ENCODE measurements around the gene CAPN5. TPM values are rescaled to one million over a fixed set of nuclear protein-coding genes. Genes with fewer than 3 reads are reported as not detected.

The CAPN5 gene
- total and polyA plus RNA-seq, 2 of the 8 experiments (the other 6 are each of a cell fraction or from before 2014, with no cell fraction given) = 21.5 to 22.4 TPM

DNA sequence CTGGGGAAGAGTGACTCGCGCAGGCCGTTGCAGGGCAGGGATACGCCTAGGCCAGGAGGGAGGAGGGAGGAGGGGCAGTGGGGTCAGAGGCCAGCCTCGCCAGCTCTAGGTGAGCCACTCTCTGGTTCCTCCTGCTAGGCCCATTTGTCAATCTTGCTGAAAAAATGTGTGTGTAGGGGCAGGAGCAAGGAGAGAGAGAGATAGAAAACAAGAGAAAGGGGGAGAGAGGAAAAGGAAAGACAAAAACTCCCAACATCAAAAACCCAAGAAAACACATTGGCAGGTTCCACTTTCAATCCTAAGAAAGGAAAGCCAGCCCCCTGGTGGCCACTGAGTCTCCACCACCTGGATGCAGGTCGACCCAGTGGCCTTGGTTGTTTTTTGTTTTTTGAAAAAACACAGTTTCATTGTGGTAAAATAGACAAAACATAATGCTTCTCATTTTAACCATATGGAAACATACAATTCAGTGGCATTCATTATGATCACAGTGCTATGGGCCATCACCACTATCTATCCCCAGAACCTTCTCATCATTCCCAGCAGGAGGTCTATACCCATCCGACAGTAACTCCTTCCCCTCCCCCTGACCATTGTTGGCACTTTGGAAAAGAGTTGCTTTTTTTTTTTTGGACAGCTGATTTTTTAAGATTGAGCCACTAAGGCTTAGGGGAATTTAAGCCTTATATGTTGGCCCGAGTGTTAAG is 46.8 kb downstream of the CAPN5 start:
- Histone ChIP-seq H4K91ac (replicated peaks; ENCODE audit: insufficient read length, low read length) (peak overlapping the region; percentile 5), H2AK5ac (ENCODE audit: low read depth, low read length) (no peak overlapping the region), H2AFZ (ENCODE audit: low read length) (no peak overlapping the region), H2BK20ac (ENCODE audit: low read length) (no peak overlapping the region), H3K56ac (replicated peaks; ENCODE audit: insufficient read length, low read depth, low read length) (no peak overlapping the region), H4K8ac (ENCODE audit: extremely low read depth, insufficient read depth, low read length) (no peak overlapping the region), H2BK5ac (ENCODE audit: low read depth, low read length) (no peak overlapping the region), H4K5ac (ENCODE audit: insufficient read length, low read depth, low read length) (no peak overlapping the region), H2BK12ac (ENCODE audit: low read depth, low read length) (no peak overlapping the region), H3K23ac (ENCODE audit: insufficient read length) (no peak overlapping the region), H3K27ac (ENCODE audit: low read depth, low read length) (no peak overlapping the region), H3K36me3 (ENCODE audit: control insufficient read depth in 2 of 4, insufficient read depth in 4 of 4, low read length in 3 of 4) (no peaks in the 10 kb centered on the region), H3K23me2 (ENCODE audit: low read depth, low read length) (no peaks in the 10 kb centered on the region), H2BK120ac (replicated peaks; ENCODE audit: low read depth, low read length) (no peak overlapping the region), H3K4me1 (replicated peaks in 1 of 4; ENCODE audit: control insufficient read depth in 3 of 4, insufficient read depth in 4 of 4, low read length in 3 of 4) (peaks cover 0 to 3% (median 1%) of the 10 kb centered on the region in 4 experiments; a peak in 3 of 7 replicates), H3K4me3 (ENCODE audit: extremely low read depth in 1 of 4, insufficient read depth in 2 of 4, low read depth in 3 of 4, low read length in 4 of 4) (no peak overlapping the region), H3K4me2 (ENCODE audit: insufficient read depth in 1 of 2, low read depth in 2 of 2, low read length in 2 of 2) (no peak overlapping the region), H3K79me1 (ENCODE audit: low read depth, low read length) (no peaks in the 10 kb centered on the region), H3K79me2 (ENCODE audit: control insufficient read depth in 1 of 2, insufficient read depth in 2 of 2, low read length in 2 of 2) (no peaks in the 10 kb centered on the region), H3K4ac (replicated peaks; ENCODE audit: insufficient read length, low read depth, low read length) (no peak overlapping the region), H4K20me1 (replicated peaks in 1 of 2; ENCODE audit: control insufficient read depth in 1 of 2, insufficient read depth in 2 of 2, low read length in 2 of 2) (no peaks in the 10 kb centered on the region), H3K18ac (ENCODE audit: extremely low read depth, low read length) (no peak overlapping the region), H3K9me3 (ENCODE audit: insufficient read depth in 2 of 2, low read depth in 1 of 2, low read length in 1 of 2) (no peaks in the 10 kb centered on the region), H2BK15ac (ENCODE audit: low read length) (no peak overlapping the region), H3K27me3 (replicated peaks in 1 of 4; ENCODE audit: control insufficient read depth in 3 of 4, extremely low read depth in 1 of 4, insufficient read depth in 3 of 4, low read length in 3 of 4) (no peaks in the 10 kb centered on the region), H3K9ac (replicated peaks in 1 of 4; ENCODE audit: extremely low read depth in 1 of 4, low read depth in 3 of 4, low read length in 3 of 4) (no peak overlapping the region), H3K14ac (ENCODE audit: insufficient read length) (no peak overlapping the region)
- DNase-seq (ENCODE audit: low read depth in 1 of 2, low spot score in 2 of 2) (peak in 1 of 2 experiments; percentile 75), FAIRE-seq (no peak)
- TF ChIP-seq RAD21 (IDR thresholded peaks at IDR 0.05 in 1 of 2, conservative IDR thresholded peaks at IDR 0.05 in 1 of 2; ENCODE audit: low read depth in 2 of 2, low read length in 2 of 2) = peak; percentile 47 to 50
- TF ChIP-seq, protein P1, sequence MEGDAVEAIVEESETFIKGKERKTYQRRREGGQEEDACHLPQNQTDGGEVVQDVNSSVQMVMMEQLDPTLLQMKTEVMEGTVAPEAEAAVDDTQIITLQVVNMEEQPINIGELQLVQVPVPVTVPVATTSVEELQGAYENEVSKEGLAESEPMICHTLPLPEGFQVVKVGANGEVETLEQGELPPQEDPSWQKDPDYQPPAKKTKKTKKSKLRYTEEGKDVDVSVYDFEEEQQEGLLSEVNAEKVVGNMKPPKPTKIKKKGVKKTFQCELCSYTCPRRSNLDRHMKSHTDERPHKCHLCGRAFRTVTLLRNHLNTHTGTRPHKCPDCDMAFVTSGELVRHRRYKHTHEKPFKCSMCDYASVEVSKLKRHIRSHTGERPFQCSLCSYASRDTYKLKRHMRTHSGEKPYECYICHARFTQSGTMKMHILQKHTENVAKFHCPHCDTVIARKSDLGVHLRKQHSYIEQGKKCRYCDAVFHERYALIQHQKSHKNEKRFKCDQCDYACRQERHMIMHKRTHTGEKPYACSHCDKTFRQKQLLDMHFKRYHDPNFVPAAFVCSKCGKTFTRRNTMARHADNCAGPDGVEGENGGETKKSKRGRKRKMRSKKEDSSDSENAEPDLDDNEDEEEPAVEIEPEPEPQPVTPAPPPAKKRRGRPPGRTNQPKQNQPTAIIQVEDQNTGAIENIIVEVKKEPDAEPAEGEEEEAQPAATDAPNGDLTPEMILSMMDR (IDR thresholded peaks at IDR 0.05; ENCODE audit: control extremely low read depth in 1 of 3, insufficient read depth in 1 of 3, low read depth in 1 of 3, low read length in 3 of 3) = peak; percentile 44 to 66 (median 59)
- no peak for TF ChIP-seq CEBPB (IDR thresholded peaks at IDR 0.05; ENCODE audit: low read depth, low read length)
- WGBS, 2 experiments (ENCODE audit: extremely low coverage in 1 of 2, insufficient coverage in 1 of 2, insufficient read length in 1 of 2, insufficient replicate concordance in 2 of 2, low coverage in 1 of 2, low lambda C conversion rate in 2 of 2, missing lambda C conversion rate in 1 of 2) = 77% methylated on average over 7 of the region's 8 CpGs; no CpG with 5 or more reads in 1 of the 2 experiments
- POLR2A ChIA-PET (ENCODE audit: partially characterized antibody) = interaction anchor here (0.7 kb wide), 2 partner anchors 10 to 400 kb away, joined by 3 read pairs; no protein-coding TSS in a partner anchor
- CTCF ChIA-PET (ENCODE audit: partially characterized antibody) = interaction anchor here (0.5 to 19.1 kb wide), 28 partner anchors 10 to 559 kb away, joined by 3 to 297 read pairs (median 5); partner anchors contain the start of genes CAPN5, MYO7A and OMP
